Epithelial cell of proximal tubule (primary cell): ENCODE results near the gene IGLON5. TPM values are rescaled to one million over a fixed set of nuclear protein-coding genes. Genes with fewer than 3 reads are reported as not detected.

Experiments used
- DNase-seq: peaks from one replicate; pipeline ENCODE4 v3.0.0-alpha.2; 2011; ENCODE audit warnings: low read depth
- H3K4me3 ChIP-seq: 2 replicates; pipeline ENCODE4 v1.5.1; 2011; ENCODE audit warnings: low read depth, mild to moderate bottlenecking, low read length
- total RNA-seq: library from RNA; depleted of rRNA; stranded (reverse); fragments of >200 nt; gene quantifications from 2 replicates; pipeline ENCODE4 v1.2.3, GENCODE V29; 2015
- TF ChIP-seq, protein P1 (sequence below): conservative IDR thresholded peaks from 2 replicates; pipeline ENCODE4 v1.5.1; 2012; ENCODE audit warnings: low read depth, mild to moderate bottlenecking, low read length

IGLON5 gene
- total RNA-seq, 1 donor from 2014 or later: 0.06 TPM

DNA sequence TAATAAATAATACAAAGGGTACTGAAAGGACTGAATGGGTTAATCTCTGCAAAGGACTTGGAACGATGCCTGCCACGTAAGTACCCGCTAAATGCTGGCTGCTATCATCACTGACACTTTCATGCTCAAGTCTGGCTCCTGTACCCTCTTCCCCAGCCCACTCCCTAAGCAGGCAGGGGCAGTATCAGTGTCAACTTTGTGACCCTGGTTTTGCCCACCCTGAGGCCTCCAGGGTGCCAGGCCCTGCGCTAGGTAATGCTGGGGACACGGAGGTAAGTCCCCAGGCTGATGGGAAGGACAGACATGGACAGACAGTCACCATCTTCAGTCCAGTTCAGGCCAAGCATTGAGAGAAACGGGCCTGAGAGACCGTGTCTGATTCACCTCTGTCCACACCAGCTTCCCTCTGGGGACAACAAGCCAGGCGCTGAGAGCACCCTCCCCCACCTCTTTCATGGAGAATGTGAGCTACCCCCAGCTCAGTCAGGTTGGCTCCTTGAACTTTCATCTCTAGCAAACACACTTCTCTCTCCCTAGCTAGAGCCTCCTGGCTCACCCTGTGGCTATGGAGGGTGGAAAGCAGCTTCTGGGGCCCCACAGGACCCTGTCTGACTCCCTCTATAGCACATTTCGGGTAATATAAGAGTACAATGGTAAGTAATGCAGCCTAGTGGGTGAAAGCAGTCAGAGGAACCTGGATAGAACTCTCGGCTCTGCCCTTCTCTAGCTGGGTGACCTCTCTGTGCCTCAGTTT, 53.9 kb downstream of the IGLON5 start:
- no peak for DNase-seq
- TF ChIP-seq, protein P1, sequence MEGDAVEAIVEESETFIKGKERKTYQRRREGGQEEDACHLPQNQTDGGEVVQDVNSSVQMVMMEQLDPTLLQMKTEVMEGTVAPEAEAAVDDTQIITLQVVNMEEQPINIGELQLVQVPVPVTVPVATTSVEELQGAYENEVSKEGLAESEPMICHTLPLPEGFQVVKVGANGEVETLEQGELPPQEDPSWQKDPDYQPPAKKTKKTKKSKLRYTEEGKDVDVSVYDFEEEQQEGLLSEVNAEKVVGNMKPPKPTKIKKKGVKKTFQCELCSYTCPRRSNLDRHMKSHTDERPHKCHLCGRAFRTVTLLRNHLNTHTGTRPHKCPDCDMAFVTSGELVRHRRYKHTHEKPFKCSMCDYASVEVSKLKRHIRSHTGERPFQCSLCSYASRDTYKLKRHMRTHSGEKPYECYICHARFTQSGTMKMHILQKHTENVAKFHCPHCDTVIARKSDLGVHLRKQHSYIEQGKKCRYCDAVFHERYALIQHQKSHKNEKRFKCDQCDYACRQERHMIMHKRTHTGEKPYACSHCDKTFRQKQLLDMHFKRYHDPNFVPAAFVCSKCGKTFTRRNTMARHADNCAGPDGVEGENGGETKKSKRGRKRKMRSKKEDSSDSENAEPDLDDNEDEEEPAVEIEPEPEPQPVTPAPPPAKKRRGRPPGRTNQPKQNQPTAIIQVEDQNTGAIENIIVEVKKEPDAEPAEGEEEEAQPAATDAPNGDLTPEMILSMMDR: peak; percentile 24

GRCh38 chr19:51365965-51366388, 54.5 kb downstream of the IGLON5 start, which contains the start of gene ETFB:
ETFB (minus strand) TSS chr19:51366388; CDS start chr19:51366326, 62 bp downstream.
- TF ChIP-seq, protein P1: peak; percentile 0
- H3K4me3 ChIP-seq: peak within 1 kb of the TSS; percentile 96
- DNase-seq: no peak

More for the DNA sequence above, 53.9 kb downstream of the IGLON5 start:
- H3K4me3 ChIP-seq: peak overlapping the region; percentile 96

DNA sequence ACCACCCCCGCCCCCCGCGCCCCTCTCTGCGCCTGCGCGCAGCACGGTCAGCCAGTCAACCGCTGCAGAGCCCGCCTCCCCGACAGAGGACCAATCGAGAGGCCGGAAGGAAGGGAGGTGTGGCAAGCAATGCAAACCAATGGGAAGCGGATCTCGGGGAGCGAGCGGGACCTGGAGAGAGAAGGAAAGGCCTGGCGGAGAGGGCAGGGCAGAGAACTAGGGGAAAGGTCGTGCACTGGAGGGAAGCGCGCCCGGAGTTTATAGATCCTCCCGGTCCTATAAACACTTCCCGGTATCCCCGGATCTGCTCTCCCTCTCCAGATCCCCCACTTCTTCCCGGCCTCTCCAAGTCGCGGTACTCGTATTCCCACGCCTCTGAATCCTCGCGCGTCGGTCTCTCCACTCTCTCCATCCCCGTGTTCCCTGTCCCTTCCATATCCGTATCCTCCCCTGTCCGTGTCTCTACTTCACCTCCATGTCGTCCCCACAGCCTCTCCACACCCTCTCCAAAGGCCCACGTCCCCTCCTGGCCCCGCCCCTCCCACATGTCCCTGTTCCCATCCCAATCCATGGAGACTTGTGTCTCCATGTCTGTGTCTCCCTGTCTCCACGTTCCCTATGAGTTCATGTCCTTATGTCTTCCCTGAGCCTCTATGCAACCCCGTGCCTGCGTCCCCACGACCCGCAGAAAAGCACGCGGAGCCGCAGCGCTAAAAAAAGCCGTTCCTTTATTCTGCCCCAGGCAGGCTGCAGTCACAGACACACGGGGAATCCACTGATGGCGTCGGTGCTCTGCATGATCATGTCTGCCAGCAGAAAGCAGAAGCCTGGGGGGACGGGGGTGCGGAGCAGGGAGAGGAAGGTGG, 55.2 kb downstream of the IGLON5 start:
- peak overlapping the region; percentile 96 for H3K4me3 ChIP-seq
- DNase-seq: peak; percentile 76
- TF ChIP-seq, protein P1: no peak

DNA sequence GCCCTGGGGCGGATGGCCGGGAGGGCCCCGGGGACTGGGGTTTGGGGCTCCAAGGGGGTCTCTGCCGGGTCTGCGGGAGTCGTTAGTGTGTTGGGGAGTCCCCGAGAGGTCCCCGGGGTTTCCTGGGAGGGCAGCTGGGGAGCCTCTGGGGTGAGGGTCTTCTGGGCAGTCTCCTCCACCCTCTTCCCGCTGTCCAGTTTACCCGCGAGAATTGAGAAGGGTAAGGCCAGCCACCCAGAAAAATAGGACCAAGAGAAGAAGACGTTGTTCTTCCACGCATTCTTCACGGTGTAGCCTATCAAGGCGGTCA, 55.8 kb downstream of the IGLON5 start:
- TF ChIP-seq, protein P1: no peak
- DNase-seq: no peak
- H3K4me3 ChIP-seq: peak overlapping the region; percentile 96

- TF ChIP-seq, protein P1: no peak
- H3K4me3 ChIP-seq: peak overlapping the region; percentile 96
- peak; percentile 64 for DNase-seq
Observed at GRCh38 chr19:51367565-51368365, 56.3 kb downstream of the IGLON5 start.

GRCh38 chr19:51368366-51369282, 57.2 kb downstream of the IGLON5 start, which contains the start of gene CLDND2:
CLDND2 (minus strand) TSS chr19:51369003; CDS start chr19:51368577, 426 bp downstream.
- peak within 1 kb of the TSS; percentile 96 for H3K4me3 ChIP-seq
- no peak for DNase-seq
- TF ChIP-seq, protein P1: no peak
